22Rv1 (cell line): Measurements from ENCODE around the gene JMJD7.

ENCODE experiments used
- ZFX ChIP-seq: fragments of 450-650 bp; IDR thresholded peaks from 2 replicates; pipeline ENCODE4 v1.6.1; 2017; ENCODE audit warnings: antibody characterized with exemption, borderline replicate concordance
- TF ChIP-seq, protein P1 (sequence below): fragments of 450-650 bp; IDR thresholded peaks from 2 replicates; pipeline ENCODE4 v1.5.1; 2017; ENCODE audit warnings: mild to moderate bottlenecking

DNA sequence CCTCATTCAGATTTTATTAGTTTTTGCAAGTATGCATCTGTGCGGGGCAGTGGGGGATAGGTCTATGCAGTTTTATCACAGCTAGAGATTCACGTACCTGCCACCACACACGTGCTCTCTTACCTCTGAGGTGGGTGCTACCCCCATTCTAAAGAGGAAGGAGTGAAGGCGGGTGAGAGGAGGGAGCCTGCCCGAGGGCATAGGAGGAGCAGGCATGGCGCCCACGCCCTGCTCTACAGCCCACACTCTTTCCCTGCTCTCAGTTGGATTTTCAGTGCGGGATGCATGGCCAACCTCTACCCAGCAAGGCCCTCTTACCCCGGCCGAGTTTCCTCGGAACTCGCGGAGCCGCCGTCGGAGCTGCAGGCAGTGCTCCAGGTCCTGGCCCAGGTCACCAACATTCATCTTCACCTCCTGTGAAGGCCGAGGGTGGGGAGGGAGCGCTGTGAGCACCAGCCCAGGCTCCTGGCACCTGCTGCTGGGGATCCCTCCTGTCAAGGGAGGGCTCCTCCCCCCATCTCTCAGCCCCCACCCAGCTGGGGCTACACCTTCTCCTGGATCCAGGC is 37.7 kb downstream of the JMJD7 start:
- TF ChIP-seq, protein P1, sequence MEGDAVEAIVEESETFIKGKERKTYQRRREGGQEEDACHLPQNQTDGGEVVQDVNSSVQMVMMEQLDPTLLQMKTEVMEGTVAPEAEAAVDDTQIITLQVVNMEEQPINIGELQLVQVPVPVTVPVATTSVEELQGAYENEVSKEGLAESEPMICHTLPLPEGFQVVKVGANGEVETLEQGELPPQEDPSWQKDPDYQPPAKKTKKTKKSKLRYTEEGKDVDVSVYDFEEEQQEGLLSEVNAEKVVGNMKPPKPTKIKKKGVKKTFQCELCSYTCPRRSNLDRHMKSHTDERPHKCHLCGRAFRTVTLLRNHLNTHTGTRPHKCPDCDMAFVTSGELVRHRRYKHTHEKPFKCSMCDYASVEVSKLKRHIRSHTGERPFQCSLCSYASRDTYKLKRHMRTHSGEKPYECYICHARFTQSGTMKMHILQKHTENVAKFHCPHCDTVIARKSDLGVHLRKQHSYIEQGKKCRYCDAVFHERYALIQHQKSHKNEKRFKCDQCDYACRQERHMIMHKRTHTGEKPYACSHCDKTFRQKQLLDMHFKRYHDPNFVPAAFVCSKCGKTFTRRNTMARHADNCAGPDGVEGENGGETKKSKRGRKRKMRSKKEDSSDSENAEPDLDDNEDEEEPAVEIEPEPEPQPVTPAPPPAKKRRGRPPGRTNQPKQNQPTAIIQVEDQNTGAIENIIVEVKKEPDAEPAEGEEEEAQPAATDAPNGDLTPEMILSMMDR: no peak
- no peak for TF ChIP-seq ZFX
